Suprapubic skin (tissue), 4 donors: ENCODE data around the gene CYP2D6.

Experiments
- EP300 ChIP-seq: sonication (generic); formaldehyde crosslinking; IDR thresholded peaks from one replicate; pipeline ENCODE4 v1.6.1; 2017; ENCODE audit warnings: antibody characterized with exemption
- POLR2A ChIP-seq, 2 donors: fragments of 450-650 bp; IDR thresholded peaks; one replicate each; pipeline ENCODE4 v1.6.1; 2017; ENCODE audit warnings: antibody characterized with exemption in 2 of 2, mild to moderate bottlenecking in 2 of 2, moderate library complexity in 2 of 2
- POLR2AphosphoS5 ChIP-seq, 3 donors: sonication (generic); formaldehyde crosslinking; IDR thresholded peaks; one replicate each; pipeline ENCODE4 v1.6.1; 2017; ENCODE audit warnings: antibody characterized with exemption in 3 of 3
- TF ChIP-seq, protein P1 (sequence below), 2 donors: fragments of 200-600 bp in 1 of 2; fragments of 450-650 bp in 1 of 2; sonication (generic) in 1 of 2; IDR thresholded peaks; one replicate each; pipeline ENCODE4 v1.5.1; 2016 to 2019; ENCODE audit warnings: antibody characterized with exemption in 2 of 2, mild to moderate bottlenecking in 1 of 2, moderate library complexity in 1 of 2

DNA sequence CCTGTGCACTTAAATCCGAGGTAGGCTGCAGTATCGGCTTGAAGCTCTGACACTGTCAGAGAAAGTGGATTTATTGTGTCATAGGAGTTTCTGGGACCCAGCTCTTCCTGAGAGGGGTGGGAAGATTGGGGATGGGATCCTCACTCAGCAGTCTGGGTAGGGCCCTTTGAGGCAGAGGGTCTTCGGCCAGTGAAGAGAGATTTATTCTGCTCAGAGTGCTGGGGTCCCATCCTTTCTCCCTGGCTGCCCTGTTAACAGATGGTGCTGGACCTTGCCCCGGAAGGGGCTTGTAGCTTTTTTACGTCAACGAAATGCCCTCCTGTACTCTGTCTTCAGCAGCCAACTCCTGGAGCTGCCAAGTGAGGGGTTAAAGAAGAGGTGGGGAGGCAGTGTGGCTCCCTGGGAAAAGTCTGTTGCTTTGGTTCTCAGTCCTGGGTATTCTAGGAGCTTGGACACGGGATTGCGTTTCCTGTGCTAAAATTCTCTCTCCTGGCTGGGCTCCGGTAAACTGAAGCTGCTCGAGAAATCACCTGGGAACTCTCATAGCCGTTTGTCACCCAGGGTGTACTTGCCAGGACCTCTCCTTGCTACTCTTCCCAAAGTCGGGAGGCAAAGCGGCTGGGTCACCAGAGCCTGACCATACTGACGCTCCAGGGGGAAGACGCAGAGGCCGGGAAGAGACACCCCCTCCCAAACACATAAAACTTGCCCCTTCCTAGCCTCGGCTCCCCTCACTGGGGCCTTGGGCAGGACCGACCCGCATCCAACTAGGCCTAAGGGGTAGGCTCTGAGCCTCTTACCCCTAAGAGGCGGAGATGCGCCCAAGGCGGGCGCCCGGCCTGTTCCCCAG lies 51.9 kb downstream of the CYP2D6 start:
- TF ChIP-seq, protein P1, sequence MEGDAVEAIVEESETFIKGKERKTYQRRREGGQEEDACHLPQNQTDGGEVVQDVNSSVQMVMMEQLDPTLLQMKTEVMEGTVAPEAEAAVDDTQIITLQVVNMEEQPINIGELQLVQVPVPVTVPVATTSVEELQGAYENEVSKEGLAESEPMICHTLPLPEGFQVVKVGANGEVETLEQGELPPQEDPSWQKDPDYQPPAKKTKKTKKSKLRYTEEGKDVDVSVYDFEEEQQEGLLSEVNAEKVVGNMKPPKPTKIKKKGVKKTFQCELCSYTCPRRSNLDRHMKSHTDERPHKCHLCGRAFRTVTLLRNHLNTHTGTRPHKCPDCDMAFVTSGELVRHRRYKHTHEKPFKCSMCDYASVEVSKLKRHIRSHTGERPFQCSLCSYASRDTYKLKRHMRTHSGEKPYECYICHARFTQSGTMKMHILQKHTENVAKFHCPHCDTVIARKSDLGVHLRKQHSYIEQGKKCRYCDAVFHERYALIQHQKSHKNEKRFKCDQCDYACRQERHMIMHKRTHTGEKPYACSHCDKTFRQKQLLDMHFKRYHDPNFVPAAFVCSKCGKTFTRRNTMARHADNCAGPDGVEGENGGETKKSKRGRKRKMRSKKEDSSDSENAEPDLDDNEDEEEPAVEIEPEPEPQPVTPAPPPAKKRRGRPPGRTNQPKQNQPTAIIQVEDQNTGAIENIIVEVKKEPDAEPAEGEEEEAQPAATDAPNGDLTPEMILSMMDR (IDR thresholded peaks at IDR 0.05) = no peak
- TF ChIP-seq POLR2A (IDR thresholded peaks at IDR 0.05) (no peak), POLR2AphosphoS5 (IDR thresholded peaks at IDR 0.05) (no peak), EP300 (no peak)
